Osteoblast (primary cell): ENCODE data around the gene FBXO3. TPM values are rescaled to one million over a fixed set of nuclear protein-coding genes. Genes with fewer than 3 reads are reported as not detected.

ENCODE experiments used
- DNase-seq: peaks from one replicate; pipeline ENCODE4 v3.0.0; 2011; ENCODE audit warnings: low spot score, mixed read lengths; ENCODE audit not compliant: insufficient read length; ENCODE audit errors: missing footprints
- H2AFZ ChIP-seq: 2 replicates; pipeline ENCODE4 v1.6.0; 2011; ENCODE audit warnings: mild to moderate bottlenecking, low read length
- H3K27ac ChIP-seq: 2 replicates; pipeline ENCODE4 v1.5.1; 2011; ENCODE audit warnings: mild to moderate bottlenecking, low read depth, low read length, moderate library complexity
- H3K27me3 ChIP-seq: 2 replicates; pipeline ENCODE4 v1.6.0; 2012; ENCODE audit warnings: mild to moderate bottlenecking, control low read depth, inconsistent platforms, low read length, moderate library complexity; ENCODE audit not compliant: insufficient read depth
- H3K36me3 ChIP-seq: 2 replicates; pipeline ENCODE4 v1.5.1; 2011; ENCODE audit warnings: mild to moderate bottlenecking, low read length, control low read depth, moderate library complexity; ENCODE audit not compliant: insufficient read depth
- H3K4me1 ChIP-seq: 2 replicates; pipeline ENCODE4 v1.5.1; 2011; ENCODE audit warnings: mild to moderate bottlenecking, low read length, control low read depth, moderate library complexity; ENCODE audit not compliant: insufficient read depth
- H3K4me2 ChIP-seq: 2 replicates; pipeline ENCODE4 v1.6.0; 2011; ENCODE audit warnings: mild to moderate bottlenecking, low read length; ENCODE audit not compliant: insufficient read depth
- H3K4me3 ChIP-seq: fragments of 200-600 bp; sonication (generic); 3 replicates; pipeline ENCODE4 v1.5.1; 2012; ENCODE audit warnings: mild to moderate bottlenecking, low read length, inconsistent platforms; ENCODE audit not compliant: insufficient read depth
- H3K79me2 ChIP-seq: 2 replicates; pipeline ENCODE4 v1.6.0; 2012; ENCODE audit warnings: mild to moderate bottlenecking, low read length, control low read depth, inconsistent platforms; ENCODE audit not compliant: insufficient read depth
- H3K9me3 ChIP-seq: 2 replicates; pipeline ENCODE4 v1.5.1; 2011; ENCODE audit warnings: low read depth, low read length, control low read depth
- H4K20me1 ChIP-seq: 2 replicates; pipeline ENCODE4 v1.6.0; 2012; ENCODE audit warnings: mild to moderate bottlenecking, low read length, control low read depth; ENCODE audit not compliant: insufficient read depth
- total RNA-seq: library from RNA; depleted of rRNA; stranded (reverse); fragments of >200 nt; gene quantifications from 2 replicates; pipeline ENCODE4 v1.2.3, GENCODE V29; 2012
- TF ChIP-seq, protein P1 (sequence below): IDR thresholded peaks from 2 replicates; pipeline ENCODE4 v1.5.1; 2011; ENCODE audit warnings: mild to moderate bottlenecking, low read depth, low read length, moderate library complexity; ENCODE audit errors: extremely low read depth

FBXO3 gene
- total RNA-seq, 1 donor, result 35.8 TPM

- H3K4me1 ChIP-seq, result peaks cover 60% of the 10 kb centered on the region
- H3K36me3 ChIP-seq, result peaks cover 38% of the 10 kb centered on the region
- no peak overlapping the region for H3K4me3 ChIP-seq
- H3K27ac ChIP-seq, result peak overlapping the region; percentile 95
- H2AFZ ChIP-seq, result no peak overlapping the region
- H3K9me3 ChIP-seq, result no peaks in the 10 kb centered on the region
- H3K27me3 ChIP-seq, result no peaks in the 10 kb centered on the region
- no peak overlapping the region for H3K4me2 ChIP-seq
- no peak for DNase-seq
- H4K20me1 ChIP-seq, result no peaks in the 10 kb centered on the region
- peaks cover 13% of the 10 kb centered on the region for H3K79me2 ChIP-seq
- TF ChIP-seq, protein P1, sequence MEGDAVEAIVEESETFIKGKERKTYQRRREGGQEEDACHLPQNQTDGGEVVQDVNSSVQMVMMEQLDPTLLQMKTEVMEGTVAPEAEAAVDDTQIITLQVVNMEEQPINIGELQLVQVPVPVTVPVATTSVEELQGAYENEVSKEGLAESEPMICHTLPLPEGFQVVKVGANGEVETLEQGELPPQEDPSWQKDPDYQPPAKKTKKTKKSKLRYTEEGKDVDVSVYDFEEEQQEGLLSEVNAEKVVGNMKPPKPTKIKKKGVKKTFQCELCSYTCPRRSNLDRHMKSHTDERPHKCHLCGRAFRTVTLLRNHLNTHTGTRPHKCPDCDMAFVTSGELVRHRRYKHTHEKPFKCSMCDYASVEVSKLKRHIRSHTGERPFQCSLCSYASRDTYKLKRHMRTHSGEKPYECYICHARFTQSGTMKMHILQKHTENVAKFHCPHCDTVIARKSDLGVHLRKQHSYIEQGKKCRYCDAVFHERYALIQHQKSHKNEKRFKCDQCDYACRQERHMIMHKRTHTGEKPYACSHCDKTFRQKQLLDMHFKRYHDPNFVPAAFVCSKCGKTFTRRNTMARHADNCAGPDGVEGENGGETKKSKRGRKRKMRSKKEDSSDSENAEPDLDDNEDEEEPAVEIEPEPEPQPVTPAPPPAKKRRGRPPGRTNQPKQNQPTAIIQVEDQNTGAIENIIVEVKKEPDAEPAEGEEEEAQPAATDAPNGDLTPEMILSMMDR, result no peak
Observed at GRCh38 chr11:33703234-33703633, 71.1 kb downstream of the FBXO3 start.

- Histone ChIP-seq H3K36me3 (peaks cover 24% of the 10 kb centered on the region), H3K4me2 (peak overlapping the region; percentile 78), H3K4me1 (peaks cover 59% of the 10 kb centered on the region), H3K9me3 (no peaks in the 10 kb centered on the region), H3K4me3 (peak overlapping the region; percentile 68), H3K27ac (peak overlapping the region; percentile 95), H4K20me1 (no peaks in the 10 kb centered on the region), H2AFZ (no peak overlapping the region), H3K27me3 (no peaks in the 10 kb centered on the region), H3K79me2 (peaks cover 3% of the 10 kb centered on the region)
- DNase-seq, result peak; percentile 92
- TF ChIP-seq, protein P1, result no peak
Observed at GRCh38 chr11:33701302-33702230, 72.8 kb downstream of the FBXO3 start.

DNA sequence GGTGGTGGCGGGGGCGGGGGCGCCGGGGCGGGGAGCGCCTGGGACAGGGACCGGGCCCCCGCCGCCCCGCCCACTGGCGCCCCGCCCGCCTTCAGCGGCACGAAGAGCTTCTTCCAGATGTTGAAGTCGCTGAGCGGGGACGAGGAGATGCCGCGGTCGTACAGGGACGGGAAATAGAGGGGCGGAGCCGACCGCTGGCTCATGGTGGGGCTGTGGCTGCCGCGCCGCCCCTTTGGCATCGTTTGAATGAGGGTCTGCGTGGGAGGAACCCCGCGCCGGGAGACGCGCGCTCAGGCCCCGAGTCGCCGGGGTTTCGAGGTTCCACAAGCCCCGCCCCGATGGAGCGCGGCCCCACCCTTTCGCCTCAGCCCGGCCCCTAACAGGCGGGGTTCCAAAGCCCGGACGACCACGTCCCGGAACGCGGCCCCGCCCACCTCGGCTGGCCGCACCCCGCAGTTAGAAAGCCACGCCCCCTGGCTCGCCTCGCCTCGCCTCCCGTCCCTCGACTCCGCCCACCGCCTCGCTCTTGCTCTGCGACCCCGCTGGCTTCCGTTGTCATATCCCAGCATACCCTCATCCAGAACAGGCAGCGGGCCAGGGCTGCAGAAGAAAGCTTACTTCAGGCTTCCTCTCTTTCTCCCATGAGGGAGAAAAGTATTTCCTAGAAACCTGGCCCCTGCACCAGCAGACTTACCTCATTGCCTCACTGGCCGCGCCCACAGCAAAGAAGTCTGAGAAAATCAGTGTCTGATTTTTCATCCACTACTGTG lies 73.6 kb downstream of the FBXO3 start, which contains the start of gene C11orf91:
C11orf91 (minus strand) TSS at position 325 of the 770 bp plus-strand sequence; CDS start at position 239, 86 bp downstream.
- TF ChIP-seq, protein P1, result no peak
- H3K36me3 ChIP-seq, result peaks cover 16% of the 10 kb centered on the region
- H3K4me3 ChIP-seq, result peak within 1 kb of the TSS; percentile 68
- H4K20me1 ChIP-seq, result no peaks in the 10 kb centered on the region
- H3K79me2 ChIP-seq, result peaks cover 3% of the 10 kb centered on the region
- peak within 1 kb of the TSS; percentile 78 for H3K4me2 ChIP-seq
- H3K9me3 ChIP-seq, result no peaks in the 10 kb centered on the region
- peaks cover 59% of the 10 kb centered on the region for H3K4me1 ChIP-seq
- H2AFZ ChIP-seq, result no peak within 1 kb of the TSS
- no peaks in the 10 kb centered on the region for H3K27me3 ChIP-seq
- peak; percentile 97 for DNase-seq
- H3K27ac ChIP-seq, result peak within 1 kb of the TSS; percentile 95
